HepG2 (cell line): Measurements from ENCODE around the gene LIMA1.

ENCODE experiments used
- CAMTA2 ChIP-seq: sonication (generic); formaldehyde crosslinking; IDR thresholded peaks from 2 replicates; pipeline ENCODE4 v1.4.0; 2020; ENCODE audit warnings: mild to moderate bottlenecking, missing genetic modification reagents, borderline replicate concordance
- E2F1 ChIP-seq: sonication (generic); formaldehyde crosslinking; IDR thresholded peaks from 2 replicates; pipeline ENCODE4 v1.5.0; 2020; ENCODE audit warnings: missing genetic modification reagents
- HCFC1 ChIP-seq: fragments of 150-350 bp; IDR thresholded peaks from 2 replicates; pipeline ENCODE4 v1.6.1; 2014; ENCODE audit warnings: low read depth, low read length
- KLF9 ChIP-seq: IDR thresholded peaks from 2 replicates; pipeline ENCODE4 v1.6.1; 2016; ENCODE audit warnings: low read depth
- MXD4 ChIP-seq: IDR thresholded peaks from 2 replicates; pipeline ENCODE4 v1.6.1; 2016; ENCODE audit warnings: mild to moderate bottlenecking, missing biosample characterization, missing genetic modification reagents
- POLR2AphosphoS5 ChIP-seq: IDR thresholded peaks from 2 replicates; pipeline ENCODE4 v1.6.1; 2012; ENCODE audit warnings: low read depth, low read length
- ZNF224 ChIP-seq: sonication (generic); formaldehyde crosslinking; IDR thresholded peaks from 2 replicates; pipeline ENCODE4 v1.5.0; 2020; ENCODE audit warnings: mild to moderate bottlenecking, missing genetic modification reagents
- TF ChIP-seq, protein P1 (sequence below): sonication (generic); formaldehyde crosslinking; IDR thresholded peaks from 2 replicates; pipeline ENCODE4 v1.8.0; 2022; ENCODE audit warnings: mild to moderate bottlenecking, missing genetic modification reagents; ENCODE audit not compliant: insufficient replicate concordance

GRCh38 chr12:50218386-50218785, 64.9 kb downstream of the LIMA1 start:
- TF ChIP-seq POLR2AphosphoS5 = no peak
- TF ChIP-seq CAMTA2 (CRISPR knock-in tag) = no peak
- TF ChIP-seq MXD4 (CRISPR knock-in tag) = no peak
- TF ChIP-seq HCFC1 = no peak
- no peak for TF ChIP-seq KLF9
- TF ChIP-seq ZNF224 = no peak
- TF ChIP-seq E2F1 (CRISPR knock-in tag) = no peak
- TF ChIP-seq, protein P1, sequence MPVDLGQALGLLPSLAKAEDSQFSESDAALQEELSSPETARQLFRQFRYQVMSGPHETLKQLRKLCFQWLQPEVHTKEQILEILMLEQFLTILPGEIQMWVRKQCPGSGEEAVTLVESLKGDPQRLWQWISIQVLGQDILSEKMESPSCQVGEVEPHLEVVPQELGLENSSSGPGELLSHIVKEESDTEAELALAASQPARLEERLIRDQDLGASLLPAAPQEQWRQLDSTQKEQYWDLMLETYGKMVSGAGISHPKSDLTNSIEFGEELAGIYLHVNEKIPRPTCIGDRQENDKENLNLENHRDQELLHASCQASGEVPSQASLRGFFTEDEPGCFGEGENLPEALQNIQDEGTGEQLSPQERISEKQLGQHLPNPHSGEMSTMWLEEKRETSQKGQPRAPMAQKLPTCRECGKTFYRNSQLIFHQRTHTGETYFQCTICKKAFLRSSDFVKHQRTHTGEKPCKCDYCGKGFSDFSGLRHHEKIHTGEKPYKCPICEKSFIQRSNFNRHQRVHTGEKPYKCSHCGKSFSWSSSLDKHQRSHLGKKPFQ = no peak
